ENCODE data around the gene KCNJ3. TPM values are rescaled to one million over a fixed set of nuclear protein-coding genes. Genes with fewer than 3 reads are reported as not detected.

Gene KCNJ3, protein sequence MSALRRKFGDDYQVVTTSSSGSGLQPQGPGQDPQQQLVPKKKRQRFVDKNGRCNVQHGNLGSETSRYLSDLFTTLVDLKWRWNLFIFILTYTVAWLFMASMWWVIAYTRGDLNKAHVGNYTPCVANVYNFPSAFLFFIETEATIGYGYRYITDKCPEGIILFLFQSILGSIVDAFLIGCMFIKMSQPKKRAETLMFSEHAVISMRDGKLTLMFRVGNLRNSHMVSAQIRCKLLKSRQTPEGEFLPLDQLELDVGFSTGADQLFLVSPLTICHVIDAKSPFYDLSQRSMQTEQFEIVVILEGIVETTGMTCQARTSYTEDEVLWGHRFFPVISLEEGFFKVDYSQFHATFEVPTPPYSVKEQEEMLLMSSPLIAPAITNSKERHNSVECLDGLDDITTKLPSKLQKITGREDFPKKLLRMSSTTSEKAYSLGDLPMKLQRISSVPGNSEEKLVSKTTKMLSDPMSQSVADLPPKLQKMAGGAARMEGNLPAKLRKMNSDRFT
- total RNA-seq (2014; rRNA removed): under 0.01 TPM in 1 of 2 replicates, not detected in the other
- not detected for polyA plus RNA-seq (2012)

DNA sequence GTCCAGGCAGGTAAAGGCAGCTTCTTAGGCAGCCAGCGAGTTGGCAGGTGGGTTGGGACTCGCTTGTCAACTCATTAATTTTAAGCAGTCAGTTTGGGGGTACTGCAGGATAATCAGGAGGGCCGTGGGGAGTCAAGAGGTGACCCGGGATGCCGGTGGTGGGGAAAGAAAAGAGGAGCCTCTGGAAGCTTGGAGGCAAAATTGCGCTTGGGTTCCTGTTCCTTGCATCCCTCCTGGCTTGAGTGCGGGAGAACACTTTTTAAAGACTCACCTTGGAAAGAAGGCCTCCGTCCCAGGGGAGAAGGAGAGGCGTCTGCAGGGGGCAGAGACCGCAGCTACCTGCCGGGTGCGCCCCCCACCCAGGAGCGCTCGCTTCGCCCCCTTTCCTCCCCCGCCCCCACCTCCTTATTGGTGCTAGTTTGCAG lies at the start of gene KCNJ3:
Gene KCNJ3 (plus strand): TSS at position 400 of the 425 bp plus-strand sequence. CDS start 81 bp downstream, outside the sequence.
- DNase-seq (ENCODE audit: low read depth): no peak

DNA sequence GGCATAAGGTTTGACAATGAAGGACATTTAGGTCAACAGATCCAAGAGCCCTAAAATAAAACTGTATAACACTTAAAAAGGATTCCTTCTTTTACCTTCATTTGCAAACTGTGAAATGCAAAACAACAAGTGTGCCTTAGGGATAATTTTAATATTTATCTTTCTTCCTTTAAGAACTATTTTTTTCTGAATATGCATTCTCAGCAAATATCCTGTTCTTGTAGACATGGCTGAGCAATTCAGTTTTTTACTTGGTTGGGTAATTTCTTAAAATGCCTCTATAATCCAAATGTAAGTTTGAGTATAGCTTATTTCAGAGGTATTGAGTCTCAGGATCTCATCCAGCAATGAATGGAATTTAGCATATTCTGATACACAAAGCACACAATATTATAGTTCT lies 43.0 kb upstream of the KCNJ3 start:
- DNase-seq (ENCODE audit: low read depth): no peak

DNA sequence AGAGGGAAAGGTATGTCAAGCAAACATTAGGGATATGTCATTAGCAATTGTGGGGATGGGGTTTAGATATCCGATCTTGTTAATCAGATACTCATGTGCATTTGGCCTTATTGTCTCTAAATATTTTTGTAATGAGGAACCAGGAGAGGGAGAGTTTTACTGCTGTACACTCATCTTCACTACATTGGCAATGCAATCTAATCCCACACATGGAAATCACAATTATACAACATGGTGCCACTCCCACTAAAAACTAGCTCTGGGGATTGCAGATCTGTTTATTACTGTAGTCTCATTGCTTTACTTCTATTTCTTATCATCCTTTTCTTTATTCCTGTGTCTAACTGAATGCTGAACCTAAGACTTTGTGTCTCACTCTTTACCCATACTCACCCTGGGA lies 39.6 kb upstream of the KCNJ3 start:
- no peak for DNase-seq (ENCODE audit: low read depth)

DNA sequence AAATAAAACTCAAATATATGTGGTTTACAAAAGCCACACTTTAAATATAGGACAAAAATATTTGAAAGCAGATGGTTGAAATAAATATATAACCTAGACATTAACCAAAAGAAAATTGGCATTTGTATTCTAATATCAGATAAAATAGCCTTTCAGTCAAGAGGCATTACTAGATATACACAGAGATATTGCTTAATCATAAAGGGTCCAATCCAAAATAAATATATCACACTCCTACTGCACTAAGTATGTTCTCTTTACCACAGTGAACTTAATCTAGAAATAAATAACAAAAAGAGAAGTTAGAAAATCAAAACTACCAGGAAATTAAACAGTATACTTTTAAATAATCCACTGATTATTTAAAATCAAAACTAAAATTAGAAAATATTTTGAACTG lies 34.2 kb upstream of the KCNJ3 start:
- no peak for DNase-seq (ENCODE audit: low read depth)

DNA sequence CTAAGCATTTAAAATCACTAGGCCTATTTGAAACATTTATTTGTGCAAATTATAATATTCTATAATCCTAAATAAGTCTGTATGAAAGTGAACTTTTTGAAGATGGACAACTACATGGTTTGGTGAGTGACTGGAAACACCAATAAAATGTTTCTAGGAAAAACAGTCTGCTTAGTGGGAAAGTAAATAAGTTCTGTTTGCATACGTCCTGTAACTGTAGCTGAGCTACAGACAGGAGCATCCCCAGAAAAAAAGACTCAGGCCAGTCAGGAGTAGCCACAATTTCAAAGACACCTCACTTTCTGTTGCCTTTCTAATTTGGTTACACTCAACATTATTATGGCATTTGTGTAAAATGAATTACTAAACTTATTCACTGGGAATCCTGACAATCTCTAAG lies 28.4 kb upstream of the KCNJ3 start:
- DNase-seq (ENCODE audit: low read depth): no peak

DNA sequence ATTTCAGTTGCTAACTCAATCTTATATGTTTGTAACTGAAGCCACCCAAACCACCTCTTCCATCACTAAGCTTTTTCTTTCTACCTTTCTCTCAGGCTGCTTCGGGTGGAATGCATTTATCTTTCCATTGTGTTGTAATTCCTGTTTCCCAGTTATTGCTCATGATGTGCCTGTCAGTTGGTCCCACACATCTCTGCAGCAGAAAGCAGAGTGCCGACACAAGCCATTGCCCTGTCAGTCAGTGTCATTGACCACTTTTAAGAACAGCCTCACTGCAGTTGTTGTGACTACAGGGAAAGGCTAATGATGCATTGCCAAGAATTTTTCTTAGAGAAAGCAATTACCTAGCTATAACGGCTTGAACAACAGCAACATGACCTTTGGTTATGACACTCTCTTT lies 24.8 kb upstream of the KCNJ3 start:
- no peak for DNase-seq (ENCODE audit: low read depth)

DNA sequence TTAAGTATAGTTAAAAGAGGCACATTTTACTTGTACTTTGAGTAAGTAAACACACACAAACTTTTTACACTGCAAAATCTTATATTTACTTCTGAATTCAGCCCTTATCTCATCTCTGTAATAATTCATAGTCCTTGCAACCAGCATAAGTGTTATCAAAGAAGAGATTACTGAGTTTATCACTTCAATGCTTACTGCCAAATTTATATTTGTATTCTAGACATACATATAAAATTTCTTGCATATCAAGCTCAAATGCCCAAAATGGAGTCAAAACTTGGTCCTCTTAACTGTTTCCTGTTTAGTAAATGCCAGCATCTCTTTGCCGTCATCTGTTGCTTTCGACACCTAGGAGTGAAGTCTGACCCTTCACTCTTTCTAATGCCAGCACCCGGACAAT lies 21.1 kb upstream of the KCNJ3 start:
- no peak for DNase-seq (ENCODE audit: low read depth)

DNA sequence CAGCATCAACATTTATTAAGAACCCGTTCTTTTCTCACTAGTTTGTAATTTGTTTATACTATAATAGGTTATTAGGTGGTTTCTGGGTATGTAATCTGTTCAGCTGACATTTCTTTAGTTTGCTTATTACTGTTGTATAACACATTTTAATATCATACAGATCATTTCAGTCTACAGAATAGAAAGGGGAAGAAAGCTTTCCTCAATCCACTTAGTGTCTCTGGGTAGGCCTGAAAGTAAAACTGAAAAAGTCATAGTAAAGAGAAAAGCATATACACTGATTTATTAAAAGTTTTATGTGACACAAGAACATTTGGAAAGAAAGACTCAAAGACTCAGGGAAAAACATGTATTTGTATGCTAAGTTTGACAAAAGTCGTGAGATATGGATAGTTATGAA lies 16.8 kb upstream of the KCNJ3 start:
- DNase-seq (ENCODE audit: low read depth): no peak

DNA sequence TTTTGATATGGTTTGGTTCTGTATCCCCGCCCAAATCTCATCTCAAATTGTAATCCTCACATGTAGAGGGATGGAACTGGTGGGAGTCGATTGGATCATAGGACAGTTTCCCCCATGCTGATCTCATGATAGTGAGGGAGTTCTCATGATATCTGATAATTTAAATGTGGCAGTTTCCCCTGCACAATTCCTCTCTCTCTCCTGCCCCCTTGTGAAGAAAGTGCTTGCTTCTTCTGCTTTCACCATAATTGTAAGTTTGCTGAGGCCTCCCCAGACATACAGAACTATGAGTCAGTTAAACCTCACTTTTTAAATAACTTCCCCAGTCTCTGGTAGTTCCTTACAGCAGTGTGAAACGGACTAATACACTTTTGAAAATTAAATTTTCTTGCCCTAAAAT lies 12.3 kb upstream of the KCNJ3 start:
- DNase-seq (ENCODE audit: low read depth): peak; percentile 19

DNA sequence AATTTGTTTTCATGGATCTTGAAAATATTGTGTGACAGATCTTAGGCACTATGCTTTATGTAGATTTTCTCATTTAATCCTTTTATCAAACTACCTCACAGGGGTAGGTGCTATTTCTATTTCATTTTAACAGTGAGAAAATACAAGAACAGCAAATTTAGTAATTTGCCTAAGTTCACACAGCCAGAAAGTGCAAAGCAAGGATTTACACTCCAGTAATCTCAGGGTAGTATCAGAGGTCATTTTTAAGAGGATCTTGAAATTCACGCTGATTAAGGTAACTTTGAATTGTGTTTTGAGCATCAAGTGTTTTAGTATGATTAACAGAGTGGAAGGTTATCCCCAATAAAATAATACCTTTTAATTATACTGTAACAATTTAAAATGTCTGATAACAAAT lies 10.1 kb upstream of the KCNJ3 start:
- DNase-seq (ENCODE audit: low read depth): no peak

DNA sequence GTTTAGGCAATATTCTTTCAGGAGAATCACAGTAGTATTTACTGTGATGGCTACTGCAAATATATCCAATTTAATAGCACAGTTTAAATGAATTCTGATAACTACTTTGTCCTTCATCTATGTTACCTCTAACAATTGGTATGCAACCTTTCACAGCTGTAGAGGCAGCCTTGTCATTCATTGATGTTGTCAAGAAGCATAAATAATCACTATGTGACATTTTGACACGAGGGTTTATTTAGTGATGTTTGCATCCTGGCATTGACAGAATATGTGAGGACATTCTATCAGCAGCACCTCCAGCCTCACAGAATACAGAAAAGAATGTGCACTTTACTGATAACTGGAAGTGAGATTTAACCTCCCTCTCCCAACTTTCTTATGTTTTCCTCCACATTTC lies 9.3 kb upstream of the KCNJ3 start:
- DNase-seq (ENCODE audit: low read depth): no peak

DNA sequence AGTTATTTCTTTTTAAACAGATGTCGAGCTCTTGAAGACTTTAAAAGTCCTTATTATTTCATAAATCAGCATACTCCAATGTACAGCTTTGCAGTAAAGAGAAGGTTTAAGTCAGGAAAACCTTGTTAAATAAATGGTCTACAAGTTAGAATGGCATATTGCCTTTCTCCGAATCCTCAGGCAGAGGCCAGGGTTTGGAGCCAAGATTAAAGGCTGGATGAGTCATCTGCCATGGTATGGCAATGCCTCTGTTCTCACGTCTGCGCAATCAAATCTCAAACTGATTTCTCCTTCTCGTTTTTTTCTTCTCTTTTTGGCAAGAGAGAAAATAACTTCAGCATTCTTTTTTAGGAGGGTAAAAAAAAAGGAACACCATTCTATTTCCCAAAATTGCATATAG lies 5.6 kb upstream of the KCNJ3 start:
- peak; percentile 12 for DNase-seq (ENCODE audit: low read depth)

DNA sequence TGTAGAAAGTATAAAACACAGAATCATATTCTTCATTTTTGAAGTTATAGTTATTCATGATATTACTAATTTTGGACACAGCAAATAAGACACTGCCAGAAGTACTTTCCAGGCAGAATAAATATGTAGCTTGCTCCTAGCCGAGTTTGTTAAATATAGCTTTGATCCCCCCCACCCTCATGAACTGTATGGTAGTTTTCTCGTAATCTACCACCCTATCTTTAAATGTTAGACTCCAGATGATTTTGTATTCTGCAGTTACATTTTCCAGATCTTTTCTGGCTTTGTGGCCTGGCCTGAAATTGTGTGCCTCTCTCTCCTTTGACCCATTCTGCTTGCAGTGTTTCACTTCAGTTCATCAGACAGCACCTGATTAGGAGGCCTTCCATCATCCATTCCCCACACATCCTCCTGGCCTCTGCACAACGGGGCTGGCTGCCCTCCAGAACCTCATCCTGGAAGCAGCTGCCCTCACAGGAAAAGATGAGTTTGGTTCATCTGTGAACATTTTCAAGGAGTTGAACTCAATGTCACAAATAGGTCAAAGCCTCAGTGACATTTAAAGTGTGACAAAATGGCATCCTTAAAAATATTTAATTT lies 4.7 kb upstream of the KCNJ3 start:
- DNase-seq (ENCODE audit: low read depth): no peak

DNA sequence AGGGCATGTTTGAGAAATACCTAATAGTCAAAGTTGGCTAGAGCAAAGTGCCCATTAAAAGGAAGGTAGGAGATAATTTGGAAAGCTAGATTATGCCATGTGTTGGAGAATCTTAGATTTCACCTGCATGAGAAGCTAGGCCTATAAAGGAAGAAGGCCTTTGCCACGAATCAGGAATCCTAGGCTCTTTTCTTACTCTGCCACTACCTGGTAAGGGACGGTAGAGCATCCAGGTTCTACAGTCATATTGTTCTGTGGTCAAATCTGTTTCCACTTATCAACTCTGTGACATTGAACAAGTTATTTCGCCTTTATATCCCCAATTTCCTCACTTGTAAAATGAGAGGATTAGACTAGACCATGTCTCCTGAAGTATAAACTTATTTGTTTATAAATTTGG lies 3.6 kb upstream of the KCNJ3 start:
- DNase-seq (ENCODE audit: low read depth): no peak

DNA sequence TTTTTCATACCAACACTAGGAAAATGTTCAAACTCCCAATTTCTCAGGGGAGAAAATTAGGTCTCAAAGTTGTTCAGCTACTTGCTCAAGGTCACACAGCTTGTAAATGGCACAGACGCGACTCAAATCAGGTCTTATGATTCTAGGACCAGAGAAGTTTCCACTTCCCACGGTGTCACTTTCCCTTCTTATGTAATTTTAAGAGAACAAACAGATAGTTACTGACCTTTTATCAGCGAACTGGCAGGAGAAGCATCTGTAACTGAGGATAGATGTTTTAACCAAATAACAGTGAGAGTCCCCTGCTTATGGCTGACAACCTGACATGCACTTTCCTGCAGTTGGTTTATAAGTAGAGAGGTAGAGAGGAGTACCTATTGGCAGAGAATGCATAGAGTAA lies 2.1 kb upstream of the KCNJ3 start:
- DNase-seq (ENCODE audit: low read depth): no peak

DNA sequence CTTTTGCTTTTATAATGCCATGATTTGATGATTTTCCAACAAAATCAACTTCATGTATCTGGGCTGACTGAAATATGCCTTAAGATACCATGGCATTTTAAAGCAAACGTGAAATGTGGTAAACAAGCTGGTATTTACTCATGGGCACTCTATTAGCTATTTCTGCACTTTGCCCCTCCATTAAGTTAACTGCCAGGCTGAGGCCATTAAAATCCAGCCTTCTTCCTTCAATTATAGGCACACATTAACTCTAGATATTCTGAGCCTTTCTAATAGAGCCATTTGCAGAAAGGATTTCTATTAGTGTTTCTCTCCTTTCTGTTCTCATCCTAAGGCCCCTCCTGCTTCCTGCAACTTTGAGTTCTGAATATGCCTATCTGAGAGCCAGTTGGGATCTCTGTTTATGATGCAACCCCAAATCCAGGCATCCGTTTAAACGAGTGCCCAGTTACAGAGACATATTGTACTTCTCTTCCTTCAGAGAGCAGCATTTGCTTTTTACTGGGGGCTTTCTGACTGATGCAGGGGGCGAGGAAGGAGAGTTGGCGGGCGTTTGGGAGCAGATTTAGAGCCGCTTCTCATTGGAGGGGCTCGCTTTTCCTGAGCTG lies 1.6 kb upstream of the KCNJ3 start:
- DNase-seq (ENCODE audit: low read depth): no peak

DNA sequence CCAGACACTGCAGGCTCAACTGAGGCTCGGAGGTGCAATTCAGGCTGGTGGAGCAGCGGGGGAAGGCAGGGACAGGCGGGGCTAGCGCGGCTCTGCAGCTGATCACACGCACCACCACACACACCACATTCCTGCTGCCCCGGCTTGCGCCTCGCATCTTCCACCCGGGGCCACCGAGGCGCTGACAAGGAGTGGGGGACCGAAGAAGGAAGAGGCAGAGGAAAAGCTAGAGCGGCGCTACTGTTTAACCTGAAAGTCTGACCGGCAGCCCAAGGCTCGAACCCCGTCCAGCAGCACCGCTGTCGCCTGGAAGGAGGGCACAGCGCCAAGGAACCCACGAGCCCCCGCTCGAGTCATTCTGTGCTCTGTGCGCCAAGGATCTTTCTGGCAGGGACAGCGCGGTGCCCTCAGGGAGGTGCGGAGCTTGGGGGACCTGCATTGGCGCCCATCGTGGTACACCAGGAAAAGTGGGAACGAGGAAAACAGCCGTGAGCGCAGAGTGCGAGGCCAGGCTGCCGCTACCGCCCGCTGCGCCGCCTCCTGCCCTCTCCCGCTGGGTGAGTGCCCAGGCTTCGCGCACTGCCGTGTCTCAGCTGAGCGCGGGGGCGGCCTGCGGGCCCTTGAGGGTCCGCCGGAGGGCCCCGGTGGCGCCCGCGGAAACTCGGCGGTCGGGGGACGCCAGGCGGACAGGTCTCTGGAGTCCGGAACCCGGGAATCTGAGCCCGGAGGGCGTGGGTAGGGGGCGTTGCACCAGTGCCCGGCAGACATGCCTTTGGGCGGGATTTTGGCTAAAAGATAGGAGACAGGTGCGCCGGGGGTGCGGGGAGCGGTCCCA lies 860 bp upstream of the KCNJ3 start:
- no peak for DNase-seq (ENCODE audit: low read depth)

DNA sequence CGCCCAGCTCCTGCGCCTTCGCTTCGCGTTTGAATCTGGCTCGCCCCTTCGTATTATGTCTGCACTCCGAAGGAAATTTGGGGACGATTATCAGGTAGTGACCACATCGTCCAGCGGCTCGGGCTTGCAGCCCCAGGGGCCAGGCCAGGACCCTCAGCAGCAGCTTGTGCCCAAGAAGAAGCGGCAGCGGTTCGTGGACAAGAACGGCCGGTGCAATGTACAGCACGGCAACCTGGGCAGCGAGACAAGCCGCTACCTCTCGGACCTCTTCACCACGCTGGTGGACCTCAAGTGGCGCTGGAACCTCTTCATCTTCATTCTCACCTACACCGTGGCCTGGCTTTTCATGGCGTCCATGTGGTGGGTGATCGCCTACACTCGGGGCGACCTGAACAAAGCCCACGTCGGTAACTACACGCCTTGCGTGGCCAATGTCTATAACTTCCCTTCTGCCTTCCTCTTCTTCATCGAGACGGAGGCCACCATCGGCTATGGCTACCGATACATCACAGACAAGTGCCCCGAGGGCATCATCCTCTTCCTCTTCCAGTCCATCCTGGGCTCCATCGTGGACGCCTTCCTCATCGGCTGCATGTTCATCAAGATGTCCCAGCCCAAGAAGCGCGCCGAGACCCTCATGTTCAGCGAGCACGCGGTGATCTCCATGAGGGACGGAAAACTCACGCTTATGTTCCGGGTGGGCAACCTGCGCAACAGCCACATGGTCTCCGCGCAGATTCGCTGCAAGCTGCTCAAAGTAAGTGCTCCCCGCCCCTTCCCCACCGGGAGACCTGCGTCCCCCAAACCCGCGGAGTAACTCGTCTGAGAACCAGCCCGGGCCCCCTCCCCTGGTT lies 453 bp downstream of the KCNJ3 start:
- DNase-seq (ENCODE audit: low read depth): no peak

DNA sequence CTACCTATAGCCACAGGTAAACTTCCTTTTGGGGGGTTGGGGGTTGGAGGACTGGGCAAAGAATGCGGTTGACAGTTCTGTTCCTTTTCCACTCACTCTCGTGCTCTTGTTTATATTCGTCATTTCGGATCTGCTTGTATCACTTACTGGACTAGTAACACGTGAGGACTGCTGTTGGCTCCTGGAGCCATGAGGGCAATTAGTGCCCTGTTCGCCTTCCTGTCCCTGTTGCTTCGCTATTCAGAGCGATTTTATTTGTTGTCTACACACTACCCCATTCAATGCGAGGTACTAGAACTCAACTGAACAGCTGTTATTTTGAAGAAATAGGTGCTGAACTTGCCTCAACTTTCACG lies 1.1 kb downstream of the KCNJ3 start:
- no peak for DNase-seq (ENCODE audit: low read depth)

DNA sequence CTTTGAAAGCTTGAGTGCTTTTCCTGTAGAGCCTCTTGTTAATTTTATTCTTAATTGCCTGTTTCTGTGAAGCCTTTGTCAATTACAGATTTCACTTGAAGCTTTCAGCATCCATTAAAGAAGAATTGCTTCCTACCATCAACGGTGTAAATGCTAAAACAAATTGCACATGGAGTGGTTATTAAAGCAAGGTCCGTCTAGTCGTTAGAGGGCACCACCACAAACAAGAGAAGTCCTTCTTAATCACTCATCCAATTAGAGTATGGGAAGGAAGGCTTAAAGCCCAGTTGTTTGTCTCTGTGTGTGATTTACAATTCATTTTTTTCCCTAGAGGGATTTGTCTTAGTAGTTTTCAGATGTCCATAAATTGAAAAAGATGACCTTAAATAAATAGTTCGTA lies 1.6 kb downstream of the KCNJ3 start:
- no peak for DNase-seq (ENCODE audit: low read depth)

DNA sequence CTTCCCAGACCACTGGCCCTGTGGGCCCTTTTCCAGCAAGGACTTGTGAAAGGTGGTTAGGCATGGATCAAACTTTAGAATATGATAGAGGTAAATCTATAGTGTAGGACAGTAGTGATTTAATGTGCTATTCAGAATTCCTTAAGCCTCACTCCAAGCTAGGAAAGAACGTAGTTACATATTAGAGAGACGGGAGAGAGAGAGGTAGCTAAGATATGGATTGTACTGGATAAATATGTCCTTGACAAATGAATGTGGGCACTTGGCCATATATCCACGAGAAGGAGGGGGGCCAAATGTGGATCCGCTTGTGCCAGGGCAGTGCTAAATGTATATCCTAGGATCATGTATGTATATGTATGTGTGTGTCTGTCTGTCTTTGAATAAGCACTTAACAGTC lies 6.5 kb downstream of the KCNJ3 start:
- no peak for DNase-seq (ENCODE audit: low read depth)

Measured in LHCN-M2 (cell line).